ENCODE data around the gene APBA1. TPM values are rescaled to one million over a fixed set of nuclear protein-coding genes. Genes with fewer than 3 reads are reported as not detected.

The APBA1 gene
- total and polyA plus RNA-seq, 9 of the 15 experiments (the other 6 are each of a cell fraction or from before 2014, with no cell fraction given) = 0.01 to 0.02 TPM; not detected in 7

- TF ChIP-seq PKNOX1 (IDR thresholded peaks at IDR 0.05) = peak; percentile 98
- TF ChIP-seq TEAD4 (IDR thresholded peaks at IDR 0.05; ENCODE audit: low read length) = peak; percentile 70
- no peak for TF ChIP-seq TEAD4 (CRISPR knock-in tag; IDR thresholded peaks at IDR 0.05; ENCODE audit: borderline replicate concordance)
- no peak for TF ChIP-seq ZNF41 (CRISPR knock-in tag; conservative IDR thresholded peaks at IDR 0.05)
- TF ChIP-seq KDM4B (IDR thresholded peaks at IDR 0.05; ENCODE audit: borderline replicate concordance in 2 of 2, low read depth in 1 of 2) = peak in 1 of 2 experiments; percentile 98; a peak in 2 of 4 replicates
- TF ChIP-seq YY1 (IDR thresholded peaks at IDR 0.05; ENCODE audit: borderline replicate concordance in 1 of 3, control insufficient read depth in 1 of 3, extremely low read depth in 1 of 3, insufficient read depth in 3 of 3, insufficient read length in 1 of 3, insufficient replicate concordance in 2 of 3, low read depth in 1 of 3, low read length in 2 of 3) = no peak
- TF ChIP-seq TEAD2 (tag; IDR thresholded peaks at IDR 0.05) = no peak
- TF ChIP-seq EP300 (IDR thresholded peaks at IDR 0.05; ENCODE audit: low read length) = peak; percentile 67; the same call in 1 of the 2 replicates
- TF ChIP-seq PHB2 (IDR thresholded peaks at IDR 0.05; ENCODE audit: low read depth) = no peak
- TF ChIP-seq HDAC6 (IDR thresholded peaks at IDR 0.05; ENCODE audit: low read depth, low read length) = no peak
- TF ChIP-seq, protein P1, sequence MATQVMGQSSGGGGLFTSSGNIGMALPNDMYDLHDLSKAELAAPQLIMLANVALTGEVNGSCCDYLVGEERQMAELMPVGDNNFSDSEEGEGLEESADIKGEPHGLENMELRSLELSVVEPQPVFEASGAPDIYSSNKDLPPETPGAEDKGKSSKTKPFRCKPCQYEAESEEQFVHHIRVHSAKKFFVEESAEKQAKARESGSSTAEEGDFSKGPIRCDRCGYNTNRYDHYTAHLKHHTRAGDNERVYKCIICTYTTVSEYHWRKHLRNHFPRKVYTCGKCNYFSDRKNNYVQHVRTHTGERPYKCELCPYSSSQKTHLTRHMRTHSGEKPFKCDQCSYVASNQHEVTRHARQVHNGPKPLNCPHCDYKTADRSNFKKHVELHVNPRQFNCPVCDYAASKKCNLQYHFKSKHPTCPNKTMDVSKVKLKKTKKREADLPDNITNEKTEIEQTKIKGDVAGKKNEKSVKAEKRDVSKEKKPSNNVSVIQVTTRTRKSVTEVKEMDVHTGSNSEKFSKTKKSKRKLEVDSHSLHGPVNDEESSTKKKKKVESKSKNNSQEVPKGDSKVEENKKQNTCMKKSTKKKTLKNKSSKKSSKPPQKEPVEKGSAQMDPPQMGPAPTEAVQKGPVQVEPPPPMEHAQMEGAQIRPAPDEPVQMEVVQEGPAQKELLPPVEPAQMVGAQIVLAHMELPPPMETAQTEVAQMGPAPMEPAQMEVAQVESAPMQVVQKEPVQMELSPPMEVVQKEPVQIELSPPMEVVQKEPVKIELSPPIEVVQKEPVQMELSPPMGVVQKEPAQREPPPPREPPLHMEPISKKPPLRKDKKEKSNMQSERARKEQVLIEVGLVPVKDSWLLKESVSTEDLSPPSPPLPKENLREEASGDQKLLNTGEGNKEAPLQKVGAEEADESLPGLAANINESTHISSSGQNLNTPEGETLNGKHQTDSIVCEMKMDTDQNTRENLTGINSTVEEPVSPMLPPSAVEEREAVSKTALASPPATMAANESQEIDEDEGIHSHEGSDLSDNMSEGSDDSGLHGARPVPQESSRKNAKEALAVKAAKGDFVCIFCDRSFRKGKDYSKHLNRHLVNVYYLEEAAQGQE (IDR thresholded peaks at IDR 0.05; ENCODE audit: borderline replicate concordance) = no peak
- TF ChIP-seq, protein P1 (CRISPR knock-in tag; IDR thresholded peaks at IDR 0.05; ENCODE audit: low read depth) = no peak
- 0 out of 2 replicates have a peak, but pooled peaks have one; percentile 53 for TF ChIP-seq CBX5 (IDR thresholded peaks at IDR 0.05; ENCODE audit: borderline replicate concordance, low read depth)
- TF ChIP-seq NFXL1 (CRISPR knock-in tag; IDR thresholded peaks at IDR 0.05) = no peak
- TF ChIP-seq, protein P2, sequence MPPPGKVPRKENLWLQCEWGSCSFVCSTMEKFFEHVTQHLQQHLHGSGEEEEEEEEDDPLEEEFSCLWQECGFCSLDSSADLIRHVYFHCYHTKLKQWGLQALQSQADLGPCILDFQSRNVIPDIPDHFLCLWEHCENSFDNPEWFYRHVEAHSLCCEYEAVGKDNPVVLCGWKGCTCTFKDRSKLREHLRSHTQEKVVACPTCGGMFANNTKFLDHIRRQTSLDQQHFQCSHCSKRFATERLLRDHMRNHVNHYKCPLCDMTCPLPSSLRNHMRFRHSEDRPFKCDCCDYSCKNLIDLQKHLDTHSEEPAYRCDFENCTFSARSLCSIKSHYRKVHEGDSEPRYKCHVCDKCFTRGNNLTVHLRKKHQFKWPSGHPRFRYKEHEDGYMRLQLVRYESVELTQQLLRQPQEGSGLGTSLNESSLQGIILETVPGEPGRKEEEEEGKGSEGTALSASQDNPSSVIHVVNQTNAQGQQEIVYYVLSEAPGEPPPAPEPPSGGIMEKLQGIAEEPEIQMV (tag; conservative IDR thresholded peaks at IDR 0.05; ENCODE audit: low read depth) = no peak
- peak; percentile 26; the same call in 1 of the 2 replicates for TF ChIP-seq ARID1B (IDR thresholded peaks at IDR 0.05)
- TF ChIP-seq TRIM24 (IDR thresholded peaks at IDR 0.05) = peak; percentile 18 to 77; a peak in 3 of 4 replicates
- no peak for TF ChIP-seq SREBF2 (CRISPR knock-in tag; IDR thresholded peaks at IDR 0.05)
Observed at GRCh38 chr9:69431777-69432176, 240.4 kb downstream of the APBA1 start (continued).
